Neural progenitor cell (in vitro differentiated cells): ENCODE measurements around the gene PAXX.

ENCODE experiments used
- CTCF ChIP-seq: fragments of 200-600 bp; sonication (generic); IDR thresholded peaks from 2 replicates; pipeline ENCODE4 v1.5.1; 2017; ENCODE audit warnings: antibody characterized with exemption, mild to moderate bottlenecking
- EZH2 ChIP-seq: fragments of 200-600 bp; sonication (generic); IDR thresholded peaks from 2 replicates; pipeline ENCODE4 v1.6.1; 2017; ENCODE audit warnings: antibody characterized with exemption, mild to moderate bottlenecking, moderate library complexity
- EZH2phosphoT487 ChIP-seq: fragments of 200-600 bp; sonication (generic); IDR thresholded peaks from 2 replicates; pipeline ENCODE4 v1.6.1; 2017; ENCODE audit warnings: antibody characterized with exemption

GRCh38 chr9:136996361-136997292 lies 4.4 kb downstream of the PAXX start, which contains the start of gene CLIC3:
- no peak for TF ChIP-seq CTCF
- TF ChIP-seq EZH2, result no peak
- TF ChIP-seq EZH2phosphoT487, result no peak
